T-cell (primary cell): ENCODE data around the gene CCDC6. TPM values are rescaled to one million over a fixed set of nuclear protein-coding genes. Genes with fewer than 3 reads are reported as not detected.

Experiments used
- ATAC-seq, 4 experiments: fragments of 200-7000 bp in 3 of 4; fragments of 150-1000 bp in 1 of 4; cut with Tn5 transposase; replicated peaks in 1 of 4; 1 replicate in 3 of 4; 2 replicates in 1 of 4; pipeline ENCODE4 v1.10.0; 2021; ENCODE audit warnings: moderate library complexity in 3 of 4, mild to moderate bottlenecking in 2 of 4, moderate number of reproducible peaks in 1 of 4
- CTCF ChIA-PET, 2 donors: fragments of 300-600 bp; sonication (Branson Sonifier 250); formaldehyde crosslinking; loops; one replicate each; lab custom pipeline; 2022; ENCODE audit warnings: antibody characterized with exemption in 2 of 2; lab: Charles Lee
- POLR2A ChIA-PET, 2 donors: fragments of 300-600 bp; sonication (Branson Sonifier 250); formaldehyde crosslinking; loops; one replicate each; lab custom pipeline; 2022; ENCODE audit warnings: antibody characterized with exemption in 2 of 2; lab: Charles Lee
- DNase-seq, 35 experiments: peaks; one replicate each; pipeline versions ENCODE4 v3.0.0 to v3.0.0-alpha.2; 2013 to 2023
- H3K27ac ChIP-seq: one replicate; pipeline ENCODE4 v1.5.1; 2013; ENCODE audit warnings: low read length
- H3K27me3 ChIP-seq, 2 experiments: replicated peaks in 1 of 2; 1 replicate in 1 of 2; 2 replicates in 1 of 2; pipeline versions ENCODE4 v1.6.1 to v1.7.0; 2013; ENCODE audit warnings: low read length in 1 of 2, mixed read lengths in 1 of 2; ENCODE audit not compliant: control insufficient read depth in 2 of 2, insufficient read depth in 2 of 2; ENCODE audit errors: extremely low read depth in 1 of 2
- H3K36me3 ChIP-seq, 2 donors: 1 replicate in 1 of 2; 2 replicates in 1 of 2; pipeline versions ENCODE4 v1.6.1 to v1.7.0; 2013; ENCODE audit warnings: low read length in 1 of 2; ENCODE audit not compliant: control insufficient read depth in 2 of 2, insufficient read depth in 1 of 2; ENCODE audit errors: extremely low read depth in 1 of 2
- H3K4me1 ChIP-seq, 2 experiments: 1 replicate in 1 of 2; 2 replicates in 1 of 2; pipeline versions ENCODE4 v1.6.1 to v1.7.0; 2013; ENCODE audit warnings: low read length in 2 of 2, mixed read lengths in 1 of 2; ENCODE audit not compliant: insufficient read depth in 2 of 2, control insufficient read depth in 1 of 2; ENCODE audit errors: extremely low read depth in 1 of 2
- H3K4me3 ChIP-seq, 2 donors: 1 replicate in 1 of 2; 2 replicates in 1 of 2; pipeline versions ENCODE4 v1.5.1 to v1.7.0; 2013; ENCODE audit warnings: mild to moderate bottlenecking in 2 of 2, low read length in 1 of 2, moderate library complexity in 1 of 2; ENCODE audit not compliant: control insufficient read depth in 1 of 2; ENCODE audit errors: extremely low read depth in 1 of 2
- H3K9me3 ChIP-seq: 2 replicates; pipeline ENCODE4 v1.7.0; 2013
- H3K27ac Mint-ChIP-seq, 2 donors: one replicate each; pipeline ENCODE4 v1.8.0; 2020 to 2021; ENCODE audit warnings: mild to moderate bottlenecking in 2 of 2, mixed read lengths in 2 of 2
- H3K27me3 Mint-ChIP-seq, 2 donors: one replicate each; pipeline ENCODE4 v1.8.0; 2021 to 2022; ENCODE audit warnings: mixed read lengths in 2 of 2
- H3K36me3 Mint-ChIP-seq: one replicate; pipeline ENCODE4 v1.8.0; 2021; ENCODE audit warnings: mixed read lengths
- H3K4me1 Mint-ChIP-seq, 3 donors: one replicate each; pipeline ENCODE4 v1.8.0; 2020 to 2022; ENCODE audit warnings: mixed read lengths in 3 of 3, mild to moderate bottlenecking in 1 of 3
- H3K4me3 Mint-ChIP-seq, 3 donors: one replicate each; pipeline ENCODE4 v1.8.0; 2020 to 2022; ENCODE audit warnings: mild to moderate bottlenecking in 3 of 3, mixed read lengths in 3 of 3, moderate library complexity in 3 of 3
- H3K9me3 Mint-ChIP-seq, 3 donors: one replicate each; pipeline ENCODE4 v1.8.0; 2020 to 2022; ENCODE audit warnings: mixed read lengths in 3 of 3
- WGBS: methylation state at CpG from one replicate; pipeline ENCODE4 v1.1.5; 2013; ENCODE audit warnings: missing lambda C conversion rate; ENCODE audit not compliant: insufficient coverage; 5-methylcytosine and 5-hydroxymethylcytosine counted together
- total RNA-seq, 35 experiments: library from RNA in 6 of 35; stranded (reverse) in 6 of 35; fragments of 120-200 nt in 1 of 35; gene quantifications; one replicate each; pipeline versions ENCODE4 v1.2.1 to v1.2.4 and lab custom pipeline; 2013 to 2026

CCDC6 gene
- total RNA-seq, 5 donors from 2014 or later (not counting 1 experiment from before 2014, with no cell fraction given), result 16.5 to 26.1 (median 20.1) TPM

- H3K27me3 ChIP-seq, result no peaks in the 10 kb centered on the region
- Mint-ChIP-seq H3K36me3 (peaks cover 9% of the 10 kb centered on the region), H3K9me3 (peaks cover 18 to 26% (median 19%) of the 10 kb centered on the region in 3 donors), H3K4me1 (no peaks in the 10 kb centered on the region), H3K27ac (no peak overlapping the region), H3K27me3 (peaks cover 13 to 16% of the 10 kb centered on the region in 2 donors), H3K4me3 (no peak overlapping the region)
- no peaks in the 10 kb centered on the region for H3K36me3 ChIP-seq
- POLR2A ChIA-PET, result no interaction called here
- CTCF ChIA-PET, result no interaction called here
- H3K27ac ChIP-seq, result no peak overlapping the region
- DNase-seq (no peak), ATAC-seq (no peak)
- 100% methylated on average over 1 of the region's 2 CpGs for WGBS
- H3K9me3 ChIP-seq, result peaks cover 2% of the 10 kb centered on the region
- H3K4me1 ChIP-seq, result no peaks in the 10 kb centered on the region
- no peak overlapping the region for H3K4me3 ChIP-seq
These were observed 19.7 kb upstream of the CCDC6 start for GRCh38 chr10:59926086-59926485.

GRCh38 chr10:59922907-59923306 lies 16.6 kb upstream of the CCDC6 start:
- no peaks in the 10 kb centered on the region for H3K36me3 ChIP-seq
- H3K4me1 ChIP-seq, result no peaks in the 10 kb centered on the region
- H3K27me3 ChIP-seq, result peaks cover 0 to 4% of the 10 kb centered on the region in 2 experiments
- DNase-seq (no peak), ATAC-seq (no peak)
- WGBS, result no CpG with 5 or more reads among the region's 3 CpGs
- Mint-ChIP-seq H3K9me3 (peaks cover 18 to 26% (median 19%) of the 10 kb centered on the region in 3 donors), H3K27me3 (peaks cover 21 to 34% of the 10 kb centered on the region in 2 donors), H3K36me3 (peaks cover 9% of the 10 kb centered on the region), H3K4me3 (no peak overlapping the region), H3K4me1 (no peaks in the 10 kb centered on the region), H3K27ac (no peak overlapping the region)
- ChIA-PET CTCF (interaction anchor here in 1 of 2 donors (0.6 to 0.9 kb wide), 3 partner anchors 10 to 523 kb away, joined by 3 to 4 read pairs (median 3); no protein-coding TSS in a partner anchor), POLR2A (interaction anchor here in 1 of 2 donors (0.6 kb wide), 1 partner anchor 759 kb away, joined by 3 read pairs; no protein-coding TSS in a partner anchor)
- H3K27ac ChIP-seq, result no peak overlapping the region
- H3K9me3 ChIP-seq, result no peaks in the 10 kb centered on the region
- H3K4me3 ChIP-seq, result no peak overlapping the region

DNA sequence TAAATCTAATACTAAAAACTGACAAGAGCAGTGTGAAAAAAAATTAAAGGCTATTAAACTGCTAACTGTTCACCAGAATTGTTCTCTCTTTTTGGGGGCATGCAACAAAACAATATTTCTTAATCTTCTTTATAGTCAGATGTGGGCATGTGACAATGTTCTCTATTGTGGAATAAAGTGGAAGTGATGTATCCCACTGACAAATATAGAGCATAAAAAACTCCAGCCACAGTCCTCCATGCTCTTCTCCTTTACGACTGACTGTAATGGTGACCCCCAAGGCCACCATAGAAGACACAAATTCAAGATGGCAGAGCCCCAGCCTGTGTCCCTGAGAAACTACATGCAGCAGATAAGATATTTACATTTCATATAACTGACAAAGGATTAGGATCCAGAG lies 11.6 kb upstream of the CCDC6 start:
- Mint-ChIP-seq H3K36me3 (peaks cover 15% of the 10 kb centered on the region), H3K9me3 (peaks cover 12 to 21% (median 16%) of the 10 kb centered on the region in 3 donors), H3K27ac (no peak overlapping the region), H3K4me1 (no peaks in the 10 kb centered on the region), H3K4me3 (no peak overlapping the region), H3K27me3 (peaks cover 18 to 34% of the 10 kb centered on the region in 2 donors)
- Histone ChIP-seq H3K4me1 (no peaks in the 10 kb centered on the region), H3K27ac (no peak overlapping the region), H3K4me3 (no peak overlapping the region), H3K36me3 (no peaks in the 10 kb centered on the region), H3K27me3 (peaks cover 0 to 4% of the 10 kb centered on the region in 2 experiments), H3K9me3 (no peaks in the 10 kb centered on the region)
- ChIA-PET POLR2A (no interaction called here), CTCF (no interaction called here)
- no peak for ATAC-seq
- whole genome bisulfite sequencing, result no CpG with 5 or more reads among the region's 1 CpG
- DNase-seq, result no peak

DNA sequence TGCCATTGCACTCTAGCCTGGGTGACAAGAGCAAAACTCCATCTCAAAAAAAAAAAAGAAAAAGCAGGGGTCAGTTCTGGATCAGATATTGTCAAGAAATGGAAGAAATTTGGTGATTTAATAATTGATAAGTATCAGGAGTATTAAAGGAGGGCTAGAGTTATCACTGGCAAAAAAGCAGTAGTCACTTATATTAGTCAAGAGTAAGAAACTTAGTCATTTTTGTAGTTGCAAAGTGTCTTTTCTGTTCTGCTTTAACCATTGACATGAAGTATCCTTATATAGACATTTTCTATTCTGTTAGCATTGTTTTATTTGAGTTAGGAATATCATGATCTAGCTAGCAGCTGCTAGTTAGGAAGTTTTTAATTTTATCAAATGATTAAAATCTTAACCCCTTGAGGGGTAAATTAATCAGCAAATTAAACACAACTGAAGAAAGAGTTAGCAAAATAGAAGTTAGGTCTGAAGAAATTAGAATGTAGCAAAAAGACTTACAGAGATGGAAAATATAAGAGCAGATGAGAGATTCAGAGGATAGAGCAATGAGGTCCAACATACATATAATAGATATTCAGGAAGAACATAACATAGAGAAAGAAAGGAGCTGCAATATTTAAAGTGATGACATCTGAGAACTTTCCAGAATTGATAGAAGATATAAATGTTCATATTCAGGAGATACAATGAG lies 7.3 kb upstream of the CCDC6 start:
- H3K9me3 Mint-ChIP-seq, result peaks cover 4 to 6% (median 5%) of the 10 kb centered on the region in 3 donors
- Histone ChIP-seq H3K36me3 (no peaks in the 10 kb centered on the region), H3K9me3 (no peaks in the 10 kb centered on the region), H3K4me1 (peaks cover 0 to under 1% of the 10 kb centered on the region in 2 experiments), H3K27me3 (peaks cover 0 to 3% of the 10 kb centered on the region in 2 experiments), H3K27ac (no peak overlapping the region), H3K4me3 (no peak overlapping the region)
- peaks cover 11 to 15% of the 10 kb centered on the region in 2 donors for H3K27me3 Mint-ChIP-seq
- H3K36me3 Mint-ChIP-seq, result peaks cover 8% of the 10 kb centered on the region
- ATAC-seq (no peak), DNase-seq (no peak)
- CTCF ChIA-PET, result interaction anchor here (0.6 to 1.1 kb wide), 3 partner anchors 10 to 83 kb away, joined by 3 read pairs; no protein-coding TSS in a partner anchor
- POLR2A ChIA-PET, result no interaction called here
- no peak overlapping the region for H3K27ac Mint-ChIP-seq
- peaks cover 3 to 9% (median 4%) of the 10 kb centered on the region in 3 donors for H3K4me1 Mint-ChIP-seq
- H3K4me3 Mint-ChIP-seq, result no peak overlapping the region

DNA sequence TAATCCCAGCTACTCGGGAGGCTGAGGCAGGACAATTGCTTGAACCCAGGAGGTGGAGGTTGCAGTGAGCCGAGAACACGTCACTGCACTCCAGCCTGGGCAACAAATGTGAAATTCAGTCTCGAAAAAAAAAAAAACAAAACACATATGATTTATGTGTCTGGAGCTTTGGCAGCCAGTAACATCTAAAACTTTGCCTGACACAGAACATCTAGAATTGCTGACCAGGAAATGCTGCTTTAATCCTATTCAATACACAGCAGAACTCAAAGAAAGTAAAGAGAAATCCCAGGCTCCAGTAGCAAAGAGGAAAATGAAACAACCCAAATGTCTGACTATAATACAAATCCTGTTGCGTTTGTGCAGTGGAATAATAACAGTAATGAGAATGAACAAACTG lies 4.5 kb upstream of the CCDC6 start:
- no peak for DNase-seq
- CTCF ChIA-PET, result no interaction called here
- no peak for ATAC-seq
- no peaks in the 10 kb centered on the region for H3K9me3 ChIP-seq
- peaks cover 13 to 14% of the 10 kb centered on the region in 2 experiments for H3K4me1 ChIP-seq
- peaks cover 8% of the 10 kb centered on the region for H3K36me3 Mint-ChIP-seq
- no peaks in the 10 kb centered on the region for H3K27me3 ChIP-seq
- POLR2A ChIA-PET, result no interaction called here
- no peak overlapping the region for H3K27ac Mint-ChIP-seq
- 93% methylated on average over 3 of the region's 5 CpGs for WGBS
- no peak overlapping the region for H3K27ac ChIP-seq
- no peak overlapping the region for H3K4me3 Mint-ChIP-seq
- peaks cover 22 to 29% (median 23%) of the 10 kb centered on the region in 3 donors for H3K4me1 Mint-ChIP-seq
- H3K27me3 Mint-ChIP-seq, result peaks cover 4 to 6% of the 10 kb centered on the region in 2 donors
- peaks cover 4 to 6% (median 5%) of the 10 kb centered on the region in 3 donors for H3K9me3 Mint-ChIP-seq
- no peaks in the 10 kb centered on the region for H3K36me3 ChIP-seq
- H3K4me3 ChIP-seq, result no peak overlapping the region

DNA sequence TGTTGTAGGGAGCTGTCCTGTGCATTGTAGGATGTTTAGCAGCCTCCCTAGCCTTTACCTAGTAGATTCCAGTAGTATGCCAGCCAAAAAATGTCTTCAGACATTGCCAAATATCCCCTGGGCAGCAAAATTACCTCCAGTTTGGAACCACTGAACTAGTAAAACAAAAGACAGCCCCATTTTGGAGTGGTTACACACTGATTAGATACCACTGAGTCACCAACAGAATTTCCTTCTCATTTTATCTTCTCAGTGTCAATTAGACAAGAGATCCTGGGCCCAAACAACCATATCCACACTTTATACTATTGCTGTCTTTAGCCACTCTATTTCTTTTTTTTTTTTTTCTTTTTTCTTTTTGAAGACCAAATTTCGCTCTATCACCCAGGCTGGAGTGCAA lies 3.5 kb upstream of the CCDC6 start:
- Histone ChIP-seq H3K36me3 (no peaks in the 10 kb centered on the region), H3K4me3 (no peak overlapping the region), H3K27ac (no peak overlapping the region), H3K27me3 (no peaks in the 10 kb centered on the region), H3K9me3 (no peaks in the 10 kb centered on the region), H3K4me1 (peaks cover 16 to 23% of the 10 kb centered on the region in 2 experiments)
- Mint-ChIP-seq H3K36me3 (peaks cover 8% of the 10 kb centered on the region), H3K4me3 (no peak overlapping the region), H3K9me3 (peaks cover 4 to 6% (median 5%) of the 10 kb centered on the region in 3 donors), H3K27ac (no peak overlapping the region), H3K27me3 (peaks cover 3 to 4% of the 10 kb centered on the region in 2 donors), H3K4me1 (peaks cover 29 to 36% (median 32%) of the 10 kb centered on the region in 3 donors)
- DNase-seq (no peak), ATAC-seq (no peak)
- ChIA-PET CTCF (no interaction called here), POLR2A (no interaction called here)
- WGBS, result no CpG with 5 or more reads among the region's 1 CpG
